HEK293T (cell line): ENCODE data around the gene PLB1.

Experiments used
- FOXM1 ChIP-seq: fragments of 450-650 bp; IDR thresholded peaks from 2 replicates; pipeline ENCODE4 v1.6.1; 2017; ENCODE audit warnings: mild to moderate bottlenecking, borderline replicate concordance
- TARDBP ChIP-seq: fragments of 450-650 bp; IDR thresholded peaks from 2 replicates; pipeline ENCODE4 v1.6.1; 2016

- no peak for TF ChIP-seq FOXM1
- TF ChIP-seq TARDBP, result no peak
These were observed 117.3 kb downstream of the PLB1 start for GRCh38 chr2:28613186-28613585.
